Measurements from ENCODE around the gene LRRFIP2.
"Not testable (repeated sequence)": the region's sequence is repeated elsewhere in the genome, so short reads cannot be mapped to it uniquely, and the experiment has no call there.

Gene LRRFIP2

DNA sequence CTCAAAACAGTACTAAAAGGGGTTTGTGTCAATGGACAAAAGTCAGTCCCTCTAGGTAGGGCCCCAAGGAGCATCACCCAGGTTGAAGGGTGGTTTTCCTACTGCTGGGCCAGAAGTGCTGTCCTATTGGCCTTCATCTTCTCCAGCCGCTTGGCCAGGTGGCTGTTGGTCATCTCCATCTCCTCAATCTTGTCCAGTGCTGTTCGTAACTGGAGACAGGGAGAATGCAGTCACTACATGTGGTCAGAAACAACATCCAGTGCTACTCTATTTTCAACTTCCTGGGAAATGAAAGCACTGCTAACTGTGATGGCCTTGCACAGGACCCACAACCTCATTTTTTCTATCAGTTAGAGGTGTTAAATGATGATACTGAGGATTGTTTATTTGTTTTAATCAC lies 120.6 kb downstream of the LRRFIP2 start:
- DNase-seq, result no peak

GRCh38 chr3:37053337-37053736 lies 121.0 kb downstream of the LRRFIP2 start:
- DNase-seq, result no peak

DNA sequence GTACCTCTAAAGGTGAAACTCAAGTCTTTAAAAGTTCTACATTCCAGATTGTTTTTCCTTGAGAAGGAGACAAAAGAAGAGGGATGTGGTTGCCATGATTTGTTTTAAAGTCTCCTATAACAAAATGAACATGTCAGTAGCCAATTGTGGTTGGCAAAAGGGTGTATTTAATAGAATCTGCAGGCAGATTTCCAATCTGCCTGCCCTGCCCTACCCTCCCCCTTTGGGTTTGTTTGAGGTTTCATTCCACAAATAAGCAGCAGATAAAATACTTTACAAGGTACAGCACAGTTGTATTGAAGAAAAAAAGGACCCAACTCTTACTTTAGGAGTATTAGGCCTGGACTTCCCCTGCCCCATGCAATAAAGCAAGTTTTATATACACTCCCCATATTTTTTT lies 121.5 kb downstream of the LRRFIP2 start:
- no peak for DNase-seq

- DNase-seq, result no peak
Measured at GRCh38 chr3:37050282-37050681, 124.1 kb downstream of the LRRFIP2 start.

- DNase-seq, result not testable (repeated sequence)
Measured at GRCh38 chr3:37042712-37043111, 131.7 kb downstream of the LRRFIP2 start.

DNA sequence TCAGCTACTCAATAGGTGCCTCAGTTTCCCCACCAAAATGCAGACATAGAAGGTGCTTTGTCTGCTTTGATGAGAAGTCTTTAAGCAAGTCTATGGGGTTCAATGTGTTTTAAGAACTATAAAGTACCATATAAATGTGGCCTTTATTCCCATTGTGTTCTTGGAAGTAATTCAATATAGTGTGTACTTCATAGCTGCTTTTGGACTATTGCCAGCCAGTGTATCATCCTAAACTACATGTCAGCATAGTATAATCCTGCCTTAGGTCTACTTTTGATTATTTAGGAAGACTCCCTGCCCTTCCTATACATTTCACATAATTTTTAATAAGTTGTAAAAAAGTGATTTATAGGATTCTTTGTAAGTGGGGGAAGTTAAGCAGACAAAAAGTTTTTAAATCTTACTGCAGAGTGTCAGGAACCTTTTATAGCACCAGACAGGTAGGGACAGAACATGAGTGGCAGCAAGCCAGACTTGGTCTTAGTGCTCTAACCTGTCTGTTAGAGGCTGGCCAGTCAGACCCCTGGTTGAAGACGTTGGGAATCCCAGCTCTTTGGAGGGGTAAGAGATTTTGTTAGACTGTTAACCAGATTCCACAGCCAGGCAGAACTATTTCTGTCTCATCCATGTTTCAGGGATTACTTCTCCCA lies 132.7 kb downstream of the LRRFIP2 start:
- DNase-seq, result no peak

- DNase-seq, result no peak
Measured at GRCh38 chr3:37040231-37040630, 134.2 kb downstream of the LRRFIP2 start.

- no peak for DNase-seq
Measured at GRCh38 chr3:37039161-37039846, 135.1 kb downstream of the LRRFIP2 start.

- DNase-seq, result no peak
Measured at GRCh38 chr3:37037352-37037751, 137.0 kb downstream of the LRRFIP2 start.

- DNase-seq, result no peak
Measured at GRCh38 chr3:37032961-37033360, 141.4 kb downstream of the LRRFIP2 start.

GRCh38 chr3:37031096-37031682 lies 143.2 kb downstream of the LRRFIP2 start:
- no peak for DNase-seq

DNA sequence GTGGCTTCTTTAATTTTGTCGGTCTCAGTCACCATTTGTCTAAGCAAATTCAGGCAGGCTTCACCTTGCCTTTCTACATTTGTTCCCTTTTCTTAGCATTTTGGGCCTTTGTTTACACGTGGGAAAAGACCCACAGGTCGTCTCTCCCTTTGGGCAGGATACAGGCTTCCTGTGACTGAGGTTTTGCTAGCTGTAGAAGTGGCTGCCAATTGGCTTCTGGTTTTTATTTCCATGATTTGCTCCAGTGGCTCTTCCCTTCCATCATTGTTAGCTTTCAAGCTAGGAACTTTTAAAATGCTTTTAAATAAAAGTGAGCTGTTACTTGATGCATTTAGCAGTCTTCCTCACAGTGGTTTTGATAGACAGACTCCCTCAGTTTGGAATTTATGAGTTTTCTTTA lies 143.8 kb downstream of the LRRFIP2 start:
- DNase-seq, result no peak

GRCh38 chr3:37029516-37030163 lies 144.7 kb downstream of the LRRFIP2 start:
- DNase-seq, result no peak

DNA sequence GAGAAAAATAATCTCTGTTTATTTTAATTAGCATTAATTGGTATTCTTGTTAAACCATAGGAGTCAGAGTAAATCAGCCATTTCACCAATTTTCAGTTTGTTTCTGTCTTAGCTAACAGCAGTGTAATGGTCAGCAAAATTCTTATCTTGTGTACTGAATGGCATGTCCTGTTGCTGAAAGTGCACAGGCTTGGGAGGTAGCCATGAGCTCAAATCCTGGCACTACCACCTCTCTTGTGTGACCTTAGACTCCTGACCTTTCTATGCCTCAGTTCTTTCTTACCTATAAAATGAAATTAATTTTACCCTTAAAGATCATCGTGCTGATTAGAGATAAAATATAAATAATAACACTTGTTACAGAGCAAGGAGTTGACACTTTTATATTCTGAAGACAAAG lies 145.3 kb downstream of the LRRFIP2 start:
- no peak for DNase-seq

GRCh38 chr3:37028329-37028728 lies 146.1 kb downstream of the LRRFIP2 start:
- DNase-seq, result no peak

DNA sequence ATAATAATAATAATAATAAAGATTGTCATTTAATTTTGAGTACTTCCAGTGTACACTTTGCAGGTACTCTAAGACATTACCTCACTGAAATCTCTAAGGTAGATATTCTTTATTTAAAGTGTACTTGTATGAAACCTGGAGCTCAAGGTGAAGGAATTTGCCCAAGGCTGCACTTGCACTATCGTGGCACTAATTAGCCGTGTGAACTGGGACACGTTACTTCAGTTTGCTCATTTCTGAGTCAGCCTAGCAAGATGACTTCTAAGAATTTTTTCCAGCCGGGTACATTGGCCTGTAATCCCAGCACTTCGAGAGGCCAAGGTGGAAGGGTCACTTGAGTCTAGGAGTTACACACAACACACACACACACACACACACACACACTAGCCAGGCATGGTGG lies 147.5 kb downstream of the LRRFIP2 start:
- no peak for DNase-seq

DNA sequence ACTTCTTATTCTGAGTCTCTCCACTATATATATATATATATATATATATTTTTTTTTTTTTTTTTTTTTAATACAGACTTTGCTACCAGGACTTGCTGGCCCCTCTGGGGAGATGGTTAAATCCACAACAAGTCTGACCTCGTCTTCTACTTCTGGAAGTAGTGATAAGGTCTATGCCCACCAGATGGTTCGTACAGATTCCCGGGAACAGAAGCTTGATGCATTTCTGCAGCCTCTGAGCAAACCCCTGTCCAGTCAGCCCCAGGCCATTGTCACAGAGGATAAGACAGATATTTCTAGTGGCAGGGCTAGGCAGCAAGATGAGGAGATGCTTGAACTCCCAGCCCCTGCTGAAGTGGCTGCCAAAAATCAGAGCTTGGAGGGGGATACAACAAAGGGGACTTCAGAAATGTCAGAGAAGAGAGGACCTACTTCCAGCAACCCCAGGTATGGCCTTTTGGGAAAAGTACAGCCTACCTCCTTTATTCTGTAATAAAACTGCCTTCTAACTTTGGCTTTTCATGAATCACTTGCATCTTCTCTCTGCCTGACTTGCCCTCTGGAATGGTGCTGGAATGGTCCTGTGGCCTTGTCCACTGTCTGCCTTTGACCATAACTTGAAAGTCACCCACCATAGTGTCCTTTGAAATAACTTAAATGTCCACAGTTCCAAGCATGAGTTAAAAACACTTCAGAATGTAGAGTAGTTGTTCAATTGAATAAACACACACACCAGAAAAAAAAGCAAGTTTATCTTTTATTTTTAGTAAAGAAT lies 148.6 kb downstream of the LRRFIP2 start:
- no peak for DNase-seq

DNA sequence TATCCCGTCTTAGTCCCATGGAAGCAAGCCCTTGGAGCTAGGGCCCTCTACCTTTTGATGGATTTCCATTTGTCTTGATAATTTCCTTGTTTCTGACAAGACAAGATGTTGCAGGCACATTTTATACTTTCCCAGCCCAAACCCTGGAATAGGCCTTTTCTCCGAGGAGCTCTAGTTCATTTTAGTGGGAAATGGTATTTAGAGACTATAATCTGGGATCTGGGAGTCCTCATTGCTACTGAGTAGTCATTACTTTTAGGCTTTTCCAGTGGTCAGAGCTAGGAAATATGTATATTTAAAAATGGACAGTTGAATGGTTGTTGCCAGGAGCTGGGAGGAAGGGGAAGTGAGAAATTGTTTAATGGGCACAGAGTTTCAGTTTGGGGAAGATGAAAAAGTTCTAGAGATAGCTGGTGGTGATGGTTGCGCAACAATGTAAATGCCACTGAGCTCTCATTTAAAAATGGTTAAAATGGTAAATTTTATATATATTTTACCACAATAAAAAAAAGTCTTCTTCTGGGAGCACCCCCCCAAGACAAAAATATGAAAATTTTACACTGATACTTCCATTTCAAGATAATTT lies 149.5 kb downstream of the LRRFIP2 start:
- no peak for DNase-seq

GRCh38 chr3:37024092-37024491 lies 150.3 kb downstream of the LRRFIP2 start:
- no peak for DNase-seq

DNA sequence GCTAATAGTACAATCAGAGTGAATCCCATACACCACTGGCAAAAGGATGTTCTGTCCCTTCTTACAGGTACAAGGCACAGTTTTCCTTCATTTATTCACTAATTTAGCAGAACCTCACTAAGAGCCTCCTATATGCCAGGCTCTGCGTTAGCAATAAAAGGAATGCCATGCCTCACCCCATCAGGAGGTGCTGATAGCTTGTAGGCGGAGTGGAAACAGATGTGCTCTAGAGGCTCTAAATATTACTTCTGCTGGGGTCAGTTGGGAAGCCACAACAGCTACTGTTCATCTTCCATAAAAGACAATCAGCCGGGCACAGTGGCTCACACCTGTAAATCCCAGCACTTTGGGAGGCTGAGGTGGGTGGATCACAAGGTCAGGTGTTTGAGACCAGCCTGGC lies 156.7 kb downstream of the LRRFIP2 start:
- DNase-seq, result no peak

- DNase-seq, result no peak
Measured at GRCh38 chr3:37016903-37017302, 157.5 kb downstream of the LRRFIP2 start.

DNA sequence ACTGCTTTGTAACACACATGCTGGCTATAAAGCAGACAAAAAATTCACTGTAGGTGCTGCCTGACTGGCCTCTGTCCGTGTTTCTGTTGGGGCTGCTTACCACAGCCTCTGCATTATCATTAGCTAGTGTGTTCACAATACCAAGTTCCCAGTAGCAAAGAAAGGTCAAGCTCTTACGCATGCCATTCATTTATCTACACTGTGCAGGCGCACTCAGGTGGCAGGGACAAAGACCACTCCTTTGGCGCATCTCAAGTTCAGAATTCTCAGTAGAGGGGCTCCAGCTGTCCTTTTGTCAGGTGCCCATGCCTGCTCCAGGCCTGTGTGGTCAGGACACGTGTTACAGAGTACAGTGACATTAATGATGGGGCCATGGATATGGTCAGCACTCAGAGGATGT lies 158.7 kb downstream of the LRRFIP2 start:
- no peak for DNase-seq

DNA sequence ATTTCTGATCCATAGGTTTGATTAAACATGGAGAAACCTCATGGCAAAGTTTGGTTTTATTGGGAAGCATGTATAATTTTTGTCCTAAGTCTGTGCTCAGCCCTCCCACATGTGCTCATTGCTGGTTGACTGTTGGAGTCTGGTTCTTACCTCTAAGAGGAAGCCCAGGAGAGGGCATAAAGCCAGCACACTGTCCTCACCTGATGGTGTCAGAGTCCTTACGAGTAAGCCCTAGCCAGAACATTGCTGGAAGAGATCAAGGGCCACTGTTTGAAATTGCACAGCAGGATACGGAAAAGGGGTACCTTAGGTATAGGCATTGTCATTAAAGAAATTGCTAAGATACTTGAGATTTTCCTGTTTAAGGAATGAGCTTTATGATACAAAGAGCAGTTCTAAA lies 159.8 kb downstream of the LRRFIP2 start:
- no peak for DNase-seq

Measured in activated CD4-positive, alpha-beta T cell treated with anti-CD3 and anti-CD28 coated beads for 1 hour (primary cell).